ENCODE data around the gene COL25A1. TPM values are rescaled to one million over a fixed set of nuclear protein-coding genes. Genes with fewer than 3 reads are reported as not detected.
"Not testable (repeated sequence)": the region's sequence is repeated elsewhere in the genome, so short reads cannot be mapped to it uniquely, and the experiment has no call there.

Gene COL25A1
- total and polyA plus RNA-seq, 5 donors from 2014 or later = 0.19 TPM; not detected in 4

- H3K27me3 Mint-ChIP-seq = no peaks in the 10 kb centered on the region
- peaks cover 0 to 10% (median 2%) of the 10 kb centered on the region in 7 donors for H3K9me3 Mint-ChIP-seq
- Histone ChIP-seq H3K9me3 (ENCODE audit: control insufficient read depth in 2 of 2, low read length in 2 of 2) (no peaks in the 10 kb centered on the region), H3K36me3 (ENCODE audit: control insufficient read depth, insufficient read depth, low read length) (no peaks in the 10 kb centered on the region), H3K4me1 (ENCODE audit: control insufficient read depth, insufficient read depth, low read length, poor library complexity, severe bottlenecking) (no peaks in the 10 kb centered on the region), H3K27ac (ENCODE audit: insufficient read depth, low read length, poor library complexity, severe bottlenecking) (no peak overlapping the region), H3K4me3 (ENCODE audit: low read depth, low read length) (no peak overlapping the region), H3K27me3 (ENCODE audit: control insufficient read depth, insufficient read depth, low read length) (no peaks in the 10 kb centered on the region)
- ATAC-seq (ENCODE audit: low read depth in 2 of 2) = no peak
- H3K4me3 Mint-ChIP-seq = no peak overlapping the region
- no peaks in the 10 kb centered on the region for H3K36me3 Mint-ChIP-seq
- no peak for DNase-seq
- H3K4me1 Mint-ChIP-seq = no peaks in the 10 kb centered on the region
- no peak overlapping the region for H3K27ac Mint-ChIP-seq
Observed at GRCh38 chr4:109027016-109027500, 275.4 kb downstream of the COL25A1 start.

GRCh38 chr4:109026588-109026987, 275.9 kb downstream of the COL25A1 start:
- DNase-seq (no peak), ATAC-seq (ENCODE audit: low read depth in 2 of 2) (no peak)
- Histone ChIP-seq H3K4me3 (ENCODE audit: low read depth, low read length) (no peak overlapping the region), H3K27me3 (ENCODE audit: control insufficient read depth, insufficient read depth, low read length) (no peaks in the 10 kb centered on the region), H3K9me3 (ENCODE audit: control insufficient read depth in 2 of 2, low read length in 2 of 2) (no peaks in the 10 kb centered on the region), H3K36me3 (ENCODE audit: control insufficient read depth, insufficient read depth, low read length) (no peaks in the 10 kb centered on the region), H3K4me1 (ENCODE audit: control insufficient read depth, insufficient read depth, low read length, poor library complexity, severe bottlenecking) (no peaks in the 10 kb centered on the region), H3K27ac (ENCODE audit: insufficient read depth, low read length, poor library complexity, severe bottlenecking) (no peak overlapping the region)
- H3K9me3 Mint-ChIP-seq = peaks cover 0 to 12% (median 3%) of the 10 kb centered on the region in 7 donors
- H3K4me1 Mint-ChIP-seq = no peaks in the 10 kb centered on the region
- no peaks in the 10 kb centered on the region for H3K36me3 Mint-ChIP-seq
- H3K4me3 Mint-ChIP-seq = no peak overlapping the region
- no peak overlapping the region for H3K27ac Mint-ChIP-seq
- no peaks in the 10 kb centered on the region for H3K27me3 Mint-ChIP-seq

- H3K4me3 Mint-ChIP-seq = no peak overlapping the region
- DNase-seq (no peak), ATAC-seq (ENCODE audit: low read depth in 2 of 2) (no peak)
- no peaks in the 10 kb centered on the region for H3K27me3 Mint-ChIP-seq
- Histone ChIP-seq H3K4me1 (ENCODE audit: control insufficient read depth, insufficient read depth, low read length, poor library complexity, severe bottlenecking) (no peaks in the 10 kb centered on the region), H3K27ac (ENCODE audit: insufficient read depth, low read length, poor library complexity, severe bottlenecking) (no peak overlapping the region), H3K4me3 (ENCODE audit: low read depth, low read length) (no peak overlapping the region), H3K36me3 (ENCODE audit: control insufficient read depth, insufficient read depth, low read length) (no peaks in the 10 kb centered on the region), H3K9me3 (ENCODE audit: control insufficient read depth in 2 of 2, low read length in 2 of 2) (peaks cover 0 to 6% of the 10 kb centered on the region in 2 experiments), H3K27me3 (ENCODE audit: control insufficient read depth, insufficient read depth, low read length) (no peaks in the 10 kb centered on the region)
- no peaks in the 10 kb centered on the region for H3K4me1 Mint-ChIP-seq
- no peaks in the 10 kb centered on the region for H3K36me3 Mint-ChIP-seq
- no peak overlapping the region for H3K27ac Mint-ChIP-seq
- H3K9me3 Mint-ChIP-seq = peaks cover 0 to 20% (median 6%) of the 10 kb centered on the region in 7 donors
Observed at GRCh38 chr4:109025471-109026076, 276.9 kb downstream of the COL25A1 start.

- Mint-ChIP-seq H3K36me3 (no peaks in the 10 kb centered on the region), H3K4me1 (no peaks in the 10 kb centered on the region), H3K9me3 (peaks cover 0 to 20% (median 6%) of the 10 kb centered on the region in 7 donors), H3K4me3 (no peak overlapping the region), H3K27ac (no peak overlapping the region), H3K27me3 (no peaks in the 10 kb centered on the region)
- no peak overlapping the region for H3K27ac ChIP-seq (ENCODE audit: insufficient read depth, low read length, poor library complexity, severe bottlenecking)
- no peak overlapping the region for H3K4me3 ChIP-seq (ENCODE audit: low read depth, low read length)
- no peak for DNase-seq
- H3K4me1 ChIP-seq (ENCODE audit: control insufficient read depth, insufficient read depth, low read length, poor library complexity, severe bottlenecking) = no peaks in the 10 kb centered on the region
- H3K27me3 ChIP-seq (ENCODE audit: control insufficient read depth, insufficient read depth, low read length) = no peaks in the 10 kb centered on the region
- H3K9me3 ChIP-seq (ENCODE audit: control insufficient read depth in 2 of 2, low read length in 2 of 2) = peaks cover 0 to 6% of the 10 kb centered on the region in 2 experiments
- H3K36me3 ChIP-seq (ENCODE audit: control insufficient read depth, insufficient read depth, low read length) = no peaks in the 10 kb centered on the region
- no peak for ATAC-seq (ENCODE audit: low read depth in 2 of 2)
Observed at GRCh38 chr4:109022961-109023360, 279.5 kb downstream of the COL25A1 start.

- H3K4me1 Mint-ChIP-seq; H3K4me3 ChIP-seq (ENCODE audit: low read depth, low read length); H3K4me1 ChIP-seq (ENCODE audit: control insufficient read depth, insufficient read depth, low read length, poor library complexity, severe bottlenecking); H3K27ac ChIP-seq (ENCODE audit: insufficient read depth, low read length, poor library complexity, severe bottlenecking); H3K27ac Mint-ChIP-seq; DNase-seq; H3K36me3 ChIP-seq (ENCODE audit: control insufficient read depth, insufficient read depth, low read length); ATAC-seq (ENCODE audit: low read depth in 2 of 2); H3K36me3 Mint-ChIP-seq; H3K27me3 Mint-ChIP-seq; H3K4me3 Mint-ChIP-seq; H3K9me3 ChIP-seq (ENCODE audit: control insufficient read depth in 2 of 2, low read length in 2 of 2); H3K27me3 ChIP-seq (ENCODE audit: control insufficient read depth, insufficient read depth, low read length): not testable (repeated sequence)
- H3K9me3 Mint-ChIP-seq = peaks cover 0 to 20% (median 6%) of the 10 kb centered on the region in 7 donors
Observed at GRCh38 chr4:109021630-109022029, 280.8 kb downstream of the COL25A1 start.

- Mint-ChIP-seq H3K9me3 (peaks cover 0 to 20% (median 6%) of the 10 kb centered on the region in 7 donors), H3K36me3 (no peaks in the 10 kb centered on the region)
Observed at GRCh38 chr4:109020861-109021260, 281.6 kb downstream of the COL25A1 start.

GRCh38 chr4:109016200-109016599, 286.3 kb downstream of the COL25A1 start:
- no peaks in the 10 kb centered on the region for H3K36me3 Mint-ChIP-seq
- no peak overlapping the region for H3K27ac Mint-ChIP-seq
- no peak overlapping the region for H3K4me3 Mint-ChIP-seq
- Histone ChIP-seq H3K36me3 (ENCODE audit: control insufficient read depth, insufficient read depth, low read length) (no peaks in the 10 kb centered on the region), H3K27ac (ENCODE audit: insufficient read depth, low read length, poor library complexity, severe bottlenecking) (no peak overlapping the region), H3K9me3 (ENCODE audit: control insufficient read depth in 2 of 2, low read length in 2 of 2) (peaks cover 0 to 3% of the 10 kb centered on the region in 2 experiments), H3K27me3 (ENCODE audit: control insufficient read depth, insufficient read depth, low read length) (no peaks in the 10 kb centered on the region), H3K4me3 (ENCODE audit: low read depth, low read length) (no peak overlapping the region), H3K4me1 (ENCODE audit: control insufficient read depth, insufficient read depth, low read length, poor library complexity, severe bottlenecking) (no peaks in the 10 kb centered on the region)
- H3K4me1 Mint-ChIP-seq = no peaks in the 10 kb centered on the region
- H3K9me3 Mint-ChIP-seq = peaks cover 0 to 7% (median 4%) of the 10 kb centered on the region in 7 donors
- no peaks in the 10 kb centered on the region for H3K27me3 Mint-ChIP-seq
- DNase-seq = no peak
- ATAC-seq (ENCODE audit: low read depth in 2 of 2) = no peak

More at GRCh38 chr4:109020861-109021260, 281.6 kb downstream of the COL25A1 start:
- Histone ChIP-seq H3K27ac (ENCODE audit: insufficient read depth, low read length, poor library complexity, severe bottlenecking) (no peak overlapping the region), H3K27me3 (ENCODE audit: control insufficient read depth, insufficient read depth, low read length) (no peaks in the 10 kb centered on the region), H3K4me3 (ENCODE audit: low read depth, low read length) (no peak overlapping the region), H3K4me1 (ENCODE audit: control insufficient read depth, insufficient read depth, low read length, poor library complexity, severe bottlenecking) (no peaks in the 10 kb centered on the region), H3K36me3 (ENCODE audit: control insufficient read depth, insufficient read depth, low read length) (no peaks in the 10 kb centered on the region), H3K9me3 (ENCODE audit: control insufficient read depth in 2 of 2, low read length in 2 of 2) (peaks cover 0 to 6% of the 10 kb centered on the region in 2 experiments)
- no peaks in the 10 kb centered on the region for H3K4me1 Mint-ChIP-seq
- no peaks in the 10 kb centered on the region for H3K27me3 Mint-ChIP-seq
- ATAC-seq (ENCODE audit: low read depth in 2 of 2) = no peak
- no peak overlapping the region for H3K4me3 Mint-ChIP-seq
- DNase-seq = no peak
- no peak overlapping the region for H3K27ac Mint-ChIP-seq

- H3K9me3 ChIP-seq (ENCODE audit: control insufficient read depth in 2 of 2, low read length in 2 of 2) = no peaks in the 10 kb centered on the region
- H3K4me1 ChIP-seq (ENCODE audit: control insufficient read depth, insufficient read depth, low read length, poor library complexity, severe bottlenecking) = no peaks in the 10 kb centered on the region
- H3K36me3 ChIP-seq (ENCODE audit: control insufficient read depth, insufficient read depth, low read length) = no peaks in the 10 kb centered on the region
- H3K27me3 ChIP-seq (ENCODE audit: control insufficient read depth, insufficient read depth, low read length) = no peaks in the 10 kb centered on the region
- Mint-ChIP-seq H3K4me3 (no peak overlapping the region), H3K27ac (no peak overlapping the region), H3K27me3 (no peaks in the 10 kb centered on the region), H3K36me3 (no peaks in the 10 kb centered on the region), H3K9me3 (peaks cover 0 to 2% (median 0%) of the 10 kb centered on the region in 7 donors), H3K4me1 (no peaks in the 10 kb centered on the region)
- DNase-seq (no peak), ATAC-seq (ENCODE audit: low read depth in 2 of 2) (no peak)
- H3K27ac ChIP-seq (ENCODE audit: insufficient read depth, low read length, poor library complexity, severe bottlenecking) = no peak overlapping the region
- no peak overlapping the region for H3K4me3 ChIP-seq (ENCODE audit: low read depth, low read length)
Observed at GRCh38 chr4:109015413-109015810, 287.0 kb downstream of the COL25A1 start.

Data from CD4-positive, CD25-positive, alpha-beta regulatory T cell (primary cell).